ENCODE data around the gene SCAF1. TPM values are rescaled to one million over a fixed set of nuclear protein-coding genes. Genes with fewer than 3 reads are reported as not detected.

Gene SCAF1
- total and polyA plus RNA-seq, 2 donors (not counting 1 experiment from before 2014, with no cell fraction given) = 17.1 to 68.3 TPM

DNA sequence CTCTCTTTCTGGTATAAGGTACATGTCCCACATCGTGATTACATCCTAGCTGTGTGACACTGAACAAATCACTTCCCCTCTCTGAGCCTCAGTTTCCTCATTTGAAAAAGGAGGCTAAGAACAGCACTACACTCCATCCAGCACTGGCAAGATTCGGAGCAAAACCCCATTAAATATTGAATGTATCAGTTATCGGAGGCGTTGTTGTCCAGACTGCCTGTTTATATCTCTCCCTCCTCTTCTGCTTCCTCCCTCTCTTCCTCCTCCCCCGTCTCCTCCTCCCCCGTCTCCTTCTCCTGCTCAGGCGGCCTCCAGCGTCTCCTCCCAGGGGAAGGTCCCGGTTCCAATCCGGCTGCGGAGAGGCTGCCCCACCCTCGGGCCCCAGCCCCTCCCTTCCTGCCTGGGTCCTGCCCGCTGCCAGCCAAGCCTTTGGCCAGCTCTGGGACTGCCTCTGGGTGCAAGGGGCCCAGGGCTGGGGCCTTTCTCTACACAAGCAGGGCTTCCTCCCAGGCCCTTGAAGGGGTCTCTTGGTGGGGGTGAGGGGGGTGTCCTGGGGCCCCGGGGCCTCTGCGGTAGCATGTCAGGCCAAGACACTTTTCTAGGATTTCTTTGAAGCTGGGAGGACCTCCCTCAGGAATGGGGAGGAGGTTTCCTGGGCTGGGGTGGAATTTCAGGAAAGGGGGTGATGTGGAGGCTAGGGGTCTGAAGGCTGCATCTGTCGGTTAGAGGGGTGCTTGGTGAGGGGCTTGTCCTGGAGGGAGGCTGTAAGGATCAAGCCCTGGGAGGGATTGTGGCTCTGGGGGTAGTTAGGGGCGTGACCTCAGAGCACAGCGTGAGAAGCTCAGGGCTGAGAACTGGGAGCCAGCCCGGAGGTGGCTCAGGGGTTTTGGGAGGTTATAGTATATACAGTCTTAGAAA is 3.9 kb upstream of the SCAF1 start:
- peaks cover 31 to 39% of the 10 kb centered on the region in 2 donors for H3K4me1 ChIP-seq (ENCODE audit: control insufficient read depth in 2 of 2, insufficient read depth in 2 of 2, low read length in 2 of 2)
- no peaks in the 10 kb centered on the region for H3K36me3 ChIP-seq (replicated peaks in 1 of 2; ENCODE audit: control extremely low read depth in 1 of 2, control insufficient read depth in 1 of 2, extremely low read depth in 1 of 2, insufficient read depth in 2 of 2, low read length in 1 of 2)
- Mint-ChIP-seq H3K4me3 (peak overlapping the region; percentile 73), H3K27ac (peak overlapping the region; percentile 46), H3K27me3 (no peaks in the 10 kb centered on the region), H3K4me1 (peaks cover 36% of the 10 kb centered on the region), H3K9me3 (ENCODE audit: insufficient read depth) (no peaks in the 10 kb centered on the region)
- no peak for TF ChIP-seq EZH2 (IDR thresholded peaks at IDR 0.05; ENCODE audit: borderline replicate concordance, insufficient read depth, low read depth, low read length, poor library complexity, severe bottlenecking)
- TF ChIP-seq, protein P1, sequence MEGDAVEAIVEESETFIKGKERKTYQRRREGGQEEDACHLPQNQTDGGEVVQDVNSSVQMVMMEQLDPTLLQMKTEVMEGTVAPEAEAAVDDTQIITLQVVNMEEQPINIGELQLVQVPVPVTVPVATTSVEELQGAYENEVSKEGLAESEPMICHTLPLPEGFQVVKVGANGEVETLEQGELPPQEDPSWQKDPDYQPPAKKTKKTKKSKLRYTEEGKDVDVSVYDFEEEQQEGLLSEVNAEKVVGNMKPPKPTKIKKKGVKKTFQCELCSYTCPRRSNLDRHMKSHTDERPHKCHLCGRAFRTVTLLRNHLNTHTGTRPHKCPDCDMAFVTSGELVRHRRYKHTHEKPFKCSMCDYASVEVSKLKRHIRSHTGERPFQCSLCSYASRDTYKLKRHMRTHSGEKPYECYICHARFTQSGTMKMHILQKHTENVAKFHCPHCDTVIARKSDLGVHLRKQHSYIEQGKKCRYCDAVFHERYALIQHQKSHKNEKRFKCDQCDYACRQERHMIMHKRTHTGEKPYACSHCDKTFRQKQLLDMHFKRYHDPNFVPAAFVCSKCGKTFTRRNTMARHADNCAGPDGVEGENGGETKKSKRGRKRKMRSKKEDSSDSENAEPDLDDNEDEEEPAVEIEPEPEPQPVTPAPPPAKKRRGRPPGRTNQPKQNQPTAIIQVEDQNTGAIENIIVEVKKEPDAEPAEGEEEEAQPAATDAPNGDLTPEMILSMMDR (IDR thresholded peaks at IDR 0.05) = no peak
- H3K9me3 ChIP-seq (ENCODE audit: control extremely low read depth in 1 of 3, control insufficient read depth in 2 of 3, insufficient read depth in 1 of 3, low read length in 2 of 3) = no peaks in the 10 kb centered on the region
- H4K20me1 ChIP-seq (ENCODE audit: control insufficient read depth, insufficient read depth, low read length, poor library complexity, severe bottlenecking) = no peaks in the 10 kb centered on the region
- ChIA-PET CTCF (interaction anchor here (0.6 kb wide), 1 partner anchor 312 kb away, joined by 3 read pairs; no protein-coding TSS in a partner anchor), POLR2A (interaction anchor here (0.6 kb wide), 1 partner anchor 196 kb away, joined by 3 read pairs; no protein-coding TSS in a partner anchor)
- no peak overlapping the region for H3K4me3 ChIP-seq (ENCODE audit: control extremely low read depth in 1 of 5, extremely low read depth in 1 of 5, insufficient read depth in 1 of 5, low read depth in 2 of 5, low read length in 4 of 5)
- H3K9ac ChIP-seq (ENCODE audit: low read length) = no peak overlapping the region
- DNase-seq = no peak
- H3K27ac ChIP-seq (ENCODE audit: low read length in 2 of 2) = no peak overlapping the region
- H3K27me3 ChIP-seq (replicated peaks in 1 of 4; ENCODE audit: control extremely low read depth in 1 of 4, control insufficient read depth in 3 of 4, insufficient read depth in 4 of 4, low read length in 3 of 4) = no peaks in the 10 kb centered on the region
- intact Hi-C loops (cut with micrococcal nuclease) = no loop called here
- H3K79me2 ChIP-seq (ENCODE audit: control insufficient read depth, insufficient read depth, low read length) = peaks cover 22% of the 10 kb centered on the region
- no peak overlapping the region for H2AFZ ChIP-seq (ENCODE audit: insufficient read depth, low read depth, low read length, poor library complexity, severe bottlenecking)
- no peak for ATAC-seq (ENCODE audit: low read depth)
- peak overlapping the region; percentile 52 for H3K4me2 ChIP-seq (replicated peaks; ENCODE audit: low read depth, low read length, poor library complexity, severe bottlenecking)
- WGBS (ENCODE audit: insufficient coverage) = 24% methylated on average over 15 of the region's 19 CpGs
